ENCODE data around the gene TNS3. TPM values are rescaled to one million over a fixed set of nuclear protein-coding genes. Genes with fewer than 3 reads are reported as not detected.

TNS3 gene
- total RNA-seq, 1 experiment from 2014 or later: 9.5 TPM

DNA sequence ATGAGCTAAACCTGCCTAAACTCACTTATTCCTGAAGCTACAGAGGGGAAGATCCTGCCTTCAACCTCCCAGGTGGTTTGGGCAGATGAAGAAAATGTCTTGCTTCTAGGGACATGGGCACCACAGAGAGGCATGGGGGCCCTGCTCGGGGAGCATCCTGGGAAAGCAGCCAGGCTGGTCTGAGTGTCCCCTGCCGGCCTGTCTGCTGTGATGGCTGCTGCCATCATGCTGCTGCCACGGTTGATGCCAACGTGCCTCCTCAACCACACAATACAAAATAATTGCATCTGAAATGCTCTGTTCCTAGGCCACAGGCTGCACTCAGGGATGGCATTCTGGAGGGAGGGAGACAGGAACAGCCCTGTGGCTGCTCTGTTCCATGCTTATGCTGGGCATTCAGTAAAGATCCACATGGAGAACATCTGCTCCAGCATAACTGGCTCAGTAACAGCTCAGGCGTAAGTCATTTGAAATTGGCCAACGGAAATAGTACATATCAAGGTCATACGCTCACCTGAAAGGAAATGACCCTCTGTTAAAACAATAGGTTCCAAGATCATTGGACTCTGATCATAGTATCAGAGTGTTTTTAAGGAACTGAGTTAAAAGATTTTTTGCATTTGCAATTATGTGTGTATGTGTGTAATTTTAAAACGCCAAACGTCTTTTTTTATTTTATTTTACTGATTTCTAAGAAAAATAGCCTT lies 299.0 kb downstream of the TNS3 start:
- H2BK5ac ChIP-seq (ENCODE audit: insufficient read length, low read length): no peak overlapping the region
- no peaks in the 10 kb centered on the region for H3K4me1 ChIP-seq (ENCODE audit: insufficient read depth, low read length)
- Mint-ChIP-seq H3K27me3 (ENCODE audit: low read depth) (no peaks in the 10 kb centered on the region), H3K4me3 (no peak overlapping the region), H3K36me3 (ENCODE audit: insufficient read depth in 1 of 3, low read depth in 3 of 3) (peaks cover 11 to 16% (median 15%) of the 10 kb centered on the region in 3 experiments; a peak in 6 of 7 replicates), H3K27ac (no peak overlapping the region), H3K4me1 (no peaks in the 10 kb centered on the region), H3K9me3 (no peaks in the 10 kb centered on the region)
- no peak for DNase-seq
- H4K8ac ChIP-seq (replicated peaks; ENCODE audit: insufficient read length, low read depth, low read length): no peak overlapping the region
- no peak overlapping the region for H3K4ac ChIP-seq (ENCODE audit: low read depth, low read length)
- no peak overlapping the region for H4K5ac ChIP-seq (ENCODE audit: insufficient read length, low read depth, low read length)
- WGBS (ENCODE audit: extremely low coverage, insufficient read length, low lambda C conversion rate): no CpG with 5 or more reads among the region's 9 CpGs
- no peak overlapping the region for H3K56ac ChIP-seq (ENCODE audit: insufficient read length, low read depth, low read length)
- H3K9ac ChIP-seq (ENCODE audit: extremely low read depth, insufficient read length, low read length): no peak overlapping the region
- no peak overlapping the region for H2BK12ac ChIP-seq (ENCODE audit: insufficient read length, low read depth, low read length)
- no peaks in the 10 kb centered on the region for H3K79me1 ChIP-seq (ENCODE audit: insufficient read depth, low read depth, low read length, poor library complexity, severe bottlenecking)
- H3K9me3 ChIP-seq (ENCODE audit: control insufficient read depth, low read depth, low read length): no peaks in the 10 kb centered on the region
- no peaks in the 10 kb centered on the region for H3K79me2 ChIP-seq (ENCODE audit: insufficient read depth, low read length)
- H3T11ph ChIP-seq (ENCODE audit: low read length): no peak overlapping the region
- H2AFZ ChIP-seq (ENCODE audit: low read length): no peak overlapping the region
- no peak overlapping the region for H2BK120ac ChIP-seq (ENCODE audit: low read depth, low read length, poor library complexity, severe bottlenecking)
- H4K91ac ChIP-seq (ENCODE audit: insufficient read length, low read depth, low read length): no peak overlapping the region
- H3K27me3 ChIP-seq (ENCODE audit: insufficient read depth, low read length): no peaks in the 10 kb centered on the region
- no peak overlapping the region for H2AK5ac ChIP-seq (ENCODE audit: insufficient read length, low read length)
- H3K27ac ChIP-seq (ENCODE audit: insufficient read length, low read depth, low read length): no peak overlapping the region
- H3K14ac ChIP-seq (ENCODE audit: insufficient read depth, low read length): no peak overlapping the region
- H4K20me1 ChIP-seq (ENCODE audit: control insufficient read depth, insufficient read depth, insufficient read length): no peaks in the 10 kb centered on the region
- TF ChIP-seq, protein P1, sequence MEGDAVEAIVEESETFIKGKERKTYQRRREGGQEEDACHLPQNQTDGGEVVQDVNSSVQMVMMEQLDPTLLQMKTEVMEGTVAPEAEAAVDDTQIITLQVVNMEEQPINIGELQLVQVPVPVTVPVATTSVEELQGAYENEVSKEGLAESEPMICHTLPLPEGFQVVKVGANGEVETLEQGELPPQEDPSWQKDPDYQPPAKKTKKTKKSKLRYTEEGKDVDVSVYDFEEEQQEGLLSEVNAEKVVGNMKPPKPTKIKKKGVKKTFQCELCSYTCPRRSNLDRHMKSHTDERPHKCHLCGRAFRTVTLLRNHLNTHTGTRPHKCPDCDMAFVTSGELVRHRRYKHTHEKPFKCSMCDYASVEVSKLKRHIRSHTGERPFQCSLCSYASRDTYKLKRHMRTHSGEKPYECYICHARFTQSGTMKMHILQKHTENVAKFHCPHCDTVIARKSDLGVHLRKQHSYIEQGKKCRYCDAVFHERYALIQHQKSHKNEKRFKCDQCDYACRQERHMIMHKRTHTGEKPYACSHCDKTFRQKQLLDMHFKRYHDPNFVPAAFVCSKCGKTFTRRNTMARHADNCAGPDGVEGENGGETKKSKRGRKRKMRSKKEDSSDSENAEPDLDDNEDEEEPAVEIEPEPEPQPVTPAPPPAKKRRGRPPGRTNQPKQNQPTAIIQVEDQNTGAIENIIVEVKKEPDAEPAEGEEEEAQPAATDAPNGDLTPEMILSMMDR (conservative IDR thresholded peaks at IDR 0.05): no peak
- H3K23ac ChIP-seq (ENCODE audit: insufficient read length, low read depth, low read length): no peak overlapping the region
- no peaks in the 10 kb centered on the region for H3K23me2 ChIP-seq (ENCODE audit: insufficient read length, low read depth, low read length, poor library complexity, severe bottlenecking)
- no peak overlapping the region for H3K4me2 ChIP-seq (ENCODE audit: insufficient read depth, insufficient read length, low read length)
- H2BK15ac ChIP-seq (ENCODE audit: low read depth, low read length): no peak overlapping the region
- no peak overlapping the region for H2BK20ac ChIP-seq (ENCODE audit: low read depth, low read length, poor library complexity, severe bottlenecking)
- no peak overlapping the region for H3K18ac ChIP-seq (ENCODE audit: insufficient read length, low read depth, low read length)
